Hematopoietic multipotent progenitor cell treated with erythropoietin and hydrocortisone succinate and interleukin-3 and kit ligand, for 4 days (in vitro differentiated cells): ENCODE results near the gene HS3ST3A1.
A peak's percentile ranks its signal among the peaks of the same experiment; 100 is the strongest.

Source experiments
- DNase-seq: peaks from one replicate; pipeline ENCODE4 v3.0.0-alpha.2; 2015

Gene HS3ST3A1

GRCh38 chr17:13484020-13484419, 117.7 kb downstream of the HS3ST3A1 start:
- DNase-seq = no peak

- DNase-seq = no peak
Measured at GRCh38 chr17:13480877-13481276, 120.9 kb downstream of the HS3ST3A1 start.

GRCh38 chr17:13478326-13478830, 123.4 kb downstream of the HS3ST3A1 start:
- DNase-seq = no peak

- peak; percentile 9 for DNase-seq
Measured at GRCh38 chr17:13477180-13477611, 124.5 kb downstream of the HS3ST3A1 start.

- peak; percentile 20 for DNase-seq
Measured at GRCh38 chr17:13476720-13477119, 125.0 kb downstream of the HS3ST3A1 start.

- peak; percentile 74 for DNase-seq
Measured at GRCh38 chr17:13475574-13476223, 126.0 kb downstream of the HS3ST3A1 start.

GRCh38 chr17:13474073-13474800, 127.5 kb downstream of the HS3ST3A1 start:
- DNase-seq = no peak

- no peak for DNase-seq
Measured at GRCh38 chr17:13465678-13466077, 136.1 kb downstream of the HS3ST3A1 start.

- no peak for DNase-seq
Measured at GRCh38 chr17:13462673-13463124, 139.0 kb downstream of the HS3ST3A1 start.

- DNase-seq = no peak
Measured at GRCh38 chr17:13462146-13462545, 139.6 kb downstream of the HS3ST3A1 start.

GRCh38 chr17:13460261-13461000, 141.3 kb downstream of the HS3ST3A1 start:
- no peak for DNase-seq

GRCh38 chr17:13457783-13458182, 143.9 kb downstream of the HS3ST3A1 start:
- DNase-seq = no peak
